IMR-90 (cell line): ENCODE results near the gene TIAM2. TPM values are rescaled to one million over a fixed set of nuclear protein-coding genes. Genes with fewer than 3 reads are reported as not detected.

Experiments used
- ATAC-seq: fragments of 200-7000 bp; cut with Tn5 transposase; 2 replicates; pipeline ENCODE4 v1.9.1; 2020; ENCODE audit warnings: low read depth, mild to moderate bottlenecking, moderate library complexity
- BruUV-seq: library from RNA; stranded (reverse); fragments of 400-500 nt; replicated peaks from 2 replicates; lab custom pipeline; 2021; lab: Mats Ljungman, UMichigan
- CTCF ChIA-PET: fragments of 300-600 bp; formaldehyde crosslinking; extraction: SDS; loops from one replicate; lab custom pipeline; 2021; ENCODE audit warnings: antibody characterized with exemption; lab: Yijun Ruan, JAX
- POLR2A ChIA-PET: fragments of 300-600 bp; sonication (Branson Sonifier 250); formaldehyde crosslinking; loops from one replicate; lab custom pipeline; 2022; ENCODE audit warnings: antibody characterized with exemption; ENCODE audit not compliant: unreplicated experiment; lab: Charles Lee
- DNase-seq: peaks from one replicate; pipeline ENCODE4 v3.0.0; 2013
- H2AFZ ChIP-seq: replicated peaks from 2 replicates; pipeline ENCODE3; 2013; ENCODE audit warnings: low read length, mild to moderate bottlenecking; ENCODE audit not compliant: poor library complexity
- H2AK5ac ChIP-seq: 2 replicates; pipeline ENCODE4 v1.6.1; 2013; ENCODE audit warnings: low read depth, low read length, inconsistent platforms
- H2AK9ac ChIP-seq: replicated peaks from 2 replicates; pipeline ENCODE3; 2013; ENCODE audit warnings: mild to moderate bottlenecking, low read depth, low read length, moderate library complexity; ENCODE audit not compliant: poor library complexity
- H2BK120ac ChIP-seq: 2 replicates; pipeline ENCODE4 v1.6.1; 2013; ENCODE audit warnings: low read depth, low read length, inconsistent platforms
- H2BK15ac ChIP-seq: 3 replicates; pipeline ENCODE4 v1.6.1; 2013; ENCODE audit warnings: low read depth, low read length, inconsistent platforms
- H2BK20ac ChIP-seq: 2 replicates; pipeline ENCODE4 v1.6.1; 2013; ENCODE audit warnings: low read depth, mild to moderate bottlenecking, inconsistent platforms, low read length, moderate library complexity
- H2BK5ac ChIP-seq: 2 replicates; pipeline ENCODE4 v1.6.1; 2013; ENCODE audit warnings: mild to moderate bottlenecking, low read depth, low read length, inconsistent platforms; ENCODE audit not compliant: poor library complexity, severe bottlenecking
- H3K14ac ChIP-seq: replicated peaks from 2 replicates; pipeline ENCODE4 v1.6.1; 2013; ENCODE audit warnings: low read depth, low read length, inconsistent platforms
- H3K18ac ChIP-seq: 2 replicates; pipeline ENCODE4 v1.6.1; 2013; ENCODE audit warnings: low read depth, low read length, control low read depth
- H3K23ac ChIP-seq: 2 replicates; pipeline ENCODE4 v1.6.1; 2013; ENCODE audit warnings: low read depth, low read length, inconsistent platforms
- H3K27ac ChIP-seq: 2 replicates; pipeline ENCODE4 v1.5.1; 2013; ENCODE audit warnings: mild to moderate bottlenecking, control low read depth, low read length; ENCODE audit not compliant: insufficient read depth
- H3K27me3 ChIP-seq: 2 replicates; pipeline ENCODE4 v1.6.1; 2013; ENCODE audit warnings: low read length; ENCODE audit not compliant: control insufficient read depth, insufficient read depth
- H3K36me3 ChIP-seq: 2 replicates; pipeline ENCODE4 v1.6.1; 2013; ENCODE audit warnings: low read length, mixed read lengths; ENCODE audit not compliant: control insufficient read depth, insufficient read depth
- H3K4ac ChIP-seq: 2 replicates; pipeline ENCODE4 v1.6.1; 2013; ENCODE audit warnings: low read depth, low read length, inconsistent platforms
- H3K4me1 ChIP-seq: 2 replicates; pipeline ENCODE4 v1.6.1; 2013; ENCODE audit warnings: low read length, mixed read lengths; ENCODE audit not compliant: control insufficient read depth, insufficient read depth
- H3K4me2 ChIP-seq: 2 replicates; pipeline ENCODE4 v1.6.1; 2013; ENCODE audit warnings: low read depth, mild to moderate bottlenecking, control low read depth, low read length, moderate library complexity
- H3K4me3 ChIP-seq: 2 replicates; pipeline ENCODE4 v1.5.1; 2013; ENCODE audit warnings: low read depth, mild to moderate bottlenecking, control low read depth, low read length, moderate library complexity; ENCODE audit not compliant: insufficient read depth
- H3K56ac ChIP-seq: 2 replicates; pipeline ENCODE4 v1.6.1; 2013; ENCODE audit warnings: low read length, inconsistent platforms; ENCODE audit not compliant: insufficient read depth; ENCODE audit errors: extremely low read depth
- H3K79me1 ChIP-seq, 2 experiments: 2 replicates each; pipeline ENCODE4 v1.6.1; 2013; ENCODE audit warnings: low read length in 2 of 2, inconsistent platforms in 1 of 2, low read depth in 1 of 2
- H3K9ac ChIP-seq: 2 replicates; pipeline ENCODE4 v1.6.1; 2013; ENCODE audit warnings: low read depth, low read length, control low read depth
- H3K9me1 ChIP-seq: 2 replicates; pipeline ENCODE4 v1.6.1; 2013; ENCODE audit warnings: low read length, inconsistent platforms; ENCODE audit not compliant: insufficient read depth
- H3K9me3 ChIP-seq: 2 replicates; pipeline ENCODE4 v1.6.1; 2013; ENCODE audit warnings: low read length; ENCODE audit not compliant: control insufficient read depth, insufficient read depth
- H4K20me1 ChIP-seq: 2 replicates; pipeline ENCODE4 v1.6.1; 2013; ENCODE audit warnings: low read length, inconsistent platforms; ENCODE audit not compliant: insufficient read depth
- H4K5ac ChIP-seq: 2 replicates; pipeline ENCODE4 v1.6.1; 2013; ENCODE audit warnings: mild to moderate bottlenecking, low read depth, low read length, control low read depth
- H4K8ac ChIP-seq, 2 experiments: 2 replicates each; pipeline ENCODE4 v1.6.1; 2013; ENCODE audit warnings: low read depth in 2 of 2, low read length in 2 of 2, control low read depth in 1 of 2, inconsistent platforms in 1 of 2
- H4K91ac ChIP-seq: 2 replicates; pipeline ENCODE4 v1.6.1; 2013; ENCODE audit warnings: low read depth, low read length, inconsistent platforms; ENCODE audit not compliant: insufficient read depth
- FOS ChIP-seq: fragments of 150-350 bp; IDR thresholded peaks from 2 replicates; pipeline ENCODE4 v1.6.1; 2016; ENCODE audit warnings: low read depth, low read length
- WGBS, 2 experiments: methylation state at CpG; one replicate each; pipeline versions ENCODE4 v1.1.5 to v1.1.7; 2013; ENCODE audit warnings: missing lambda C conversion rate in 2 of 2; ENCODE audit not compliant: insufficient read length in 1 of 2; ENCODE audit errors: extremely low coverage in 2 of 2; 5-methylcytosine and 5-hydroxymethylcytosine counted together
- dilution Hi-C: fragments of 300-500 bp; cut with HindIII; formaldehyde crosslinking; loops from one replicate; pipeline ENCODE4 v1.14.3; 2018; ENCODE audit warnings: low sequenced_read_pairs; ENCODE audit not compliant: unreplicated experiment
- in situ Hi-C: fragments of 300-500 bp; cut with MboI; formaldehyde crosslinking; loops from 3 replicates; pipeline ENCODE4 v1.14.3; 2019; ENCODE audit warnings: low sequenced_read_pairs, inconsistent platforms, mixed read lengths
- intact Hi-C: fragments of 100-400 bp; cut with micrococcal nuclease; formaldehyde crosslinking; loops from 2 replicates; pipeline ENCODE4 v1.10.0; 2022
- polyA plus RNA-seq, 3 experiments: library from polyadenylated mRNA; depleted of rRNA; stranded (reverse); fragments of >200 nt; gene quantifications; 2 replicates each; pipeline ENCODE4 v1.2.3, GENCODE V29; 2012; ENCODE audit warnings: low replicate concordance in 1 of 3
- total RNA-seq: library from RNA; depleted of rRNA; stranded (reverse); fragments of >200 nt; gene quantifications from 2 replicates; pipeline ENCODE4 v1.2.3, GENCODE V29; 2012

TIAM2 gene
- total and polyA plus RNA-seq, 2 of the 4 experiments (the other 2 are of a cell fraction) = 3.1 to 4.7 TPM

- ATAC-seq = no peak
- no peak for DNase-seq
These were observed 93.7 kb downstream of the TIAM2 start for GRCh38 chr6:155088856-155089255.

More at GRCh38 chr6:155088856-155089255, 93.7 kb downstream of the TIAM2 start:
- H3K9me3 ChIP-seq = no peaks in the 10 kb centered on the region
- H2BK20ac ChIP-seq = no peak overlapping the region
- dilution Hi-C loops = no loop called here
- no peak overlapping the region for H2BK15ac ChIP-seq
- H3K27me3 ChIP-seq = no peaks in the 10 kb centered on the region
- no peak for TF ChIP-seq FOS
- peaks cover 17% of the 10 kb centered on the region for H3K9me1 ChIP-seq
- H2BK5ac ChIP-seq = no peak overlapping the region
- no peak overlapping the region for H2AK9ac ChIP-seq
- no peak overlapping the region for H3K14ac ChIP-seq
- no peaks in the 10 kb centered on the region for H4K20me1 ChIP-seq
- no peak overlapping the region for H3K4ac ChIP-seq
- peaks cover 3% of the 10 kb centered on the region for H3K4me1 ChIP-seq
- H4K8ac ChIP-seq = no peak overlapping the region
- in situ Hi-C loops = no loop called here
- no peak overlapping the region for H3K4me2 ChIP-seq
- H3K9ac ChIP-seq = no peak overlapping the region
- no CpG with 5 or more reads among the region's 1 CpG for WGBS, 2 experiments
- peaks cover 2% of the 10 kb centered on the region; the same call in 1 of the 2 replicates for H3K36me3 ChIP-seq
- H2AK5ac ChIP-seq = no peak overlapping the region
- no peak overlapping the region for H3K4me3 ChIP-seq
- ChIA-PET POLR2A (no interaction called here), CTCF (no interaction called here)
- no TSS peak for BruUV-seq
- H4K5ac ChIP-seq = no peak overlapping the region
- no peak overlapping the region for H3K56ac ChIP-seq
- H2AFZ ChIP-seq = no peak overlapping the region
- no peak overlapping the region for H3K18ac ChIP-seq
- H4K91ac ChIP-seq = no peak overlapping the region
- no peak overlapping the region for H3K23ac ChIP-seq
- H2BK120ac ChIP-seq = no peak overlapping the region
- no peaks in the 10 kb centered on the region for H3K79me1 ChIP-seq
- intact Hi-C loops = no loop called here
- H3K27ac ChIP-seq = no peak overlapping the region
